HUES48 (cell line): ENCODE data around the gene PDGFRB.

Experiments used
- H3K27ac ChIP-seq: one replicate; pipeline ENCODE4 v1.7.0; 2013; ENCODE audit warnings: low read depth, low read length, inconsistent platforms
- H3K27me3 ChIP-seq: 2 replicates; pipeline ENCODE4 v1.6.1; 2013; ENCODE audit warnings: mild to moderate bottlenecking, low read length; ENCODE audit not compliant: control insufficient read depth, insufficient read depth
- H3K36me3 ChIP-seq: 2 replicates; pipeline ENCODE4 v1.6.1; 2013; ENCODE audit warnings: low read length; ENCODE audit not compliant: control insufficient read depth, insufficient read depth
- H3K4me1 ChIP-seq: 2 replicates; pipeline ENCODE4 v1.6.1; 2013; ENCODE audit warnings: mild to moderate bottlenecking, low read length; ENCODE audit not compliant: control insufficient read depth, insufficient read depth
- H3K4me3 ChIP-seq: 2 replicates; pipeline ENCODE4 v1.5.1; 2013; ENCODE audit warnings: mild to moderate bottlenecking, low read depth, low read length
- H3K9ac ChIP-seq: 2 replicates; pipeline ENCODE4 v1.6.1; 2013; ENCODE audit warnings: mild to moderate bottlenecking, low read depth, low read length, moderate library complexity
- H3K9me3 ChIP-seq: 2 replicates; pipeline ENCODE4 v1.6.1; 2013; ENCODE audit warnings: low read length; ENCODE audit not compliant: control insufficient read depth, insufficient read depth

Gene PDGFRB

GRCh38 chr5:150126921-150127265, 28.8 kb downstream of the PDGFRB start:
- Histone ChIP-seq H3K9me3 (no peaks in the 10 kb centered on the region), H3K27ac (no peak overlapping the region), H3K27me3 (peaks cover 20% of the 10 kb centered on the region), H3K4me1 (peaks cover 16% of the 10 kb centered on the region), H3K4me3 (no peak overlapping the region), H3K36me3 (no peaks in the 10 kb centered on the region), H3K9ac (no peak overlapping the region)

GRCh38 chr5:150126199-150126920, 29.3 kb downstream of the PDGFRB start:
- Histone ChIP-seq H3K9me3 (no peaks in the 10 kb centered on the region), H3K4me3 (no peak overlapping the region), H3K9ac (no peak overlapping the region), H3K36me3 (no peaks in the 10 kb centered on the region), H3K27me3 (peaks cover 15% of the 10 kb centered on the region), H3K4me1 (peaks cover 13% of the 10 kb centered on the region), H3K27ac (no peak overlapping the region)

- Histone ChIP-seq H3K9me3 (no peaks in the 10 kb centered on the region), H3K27me3 (peaks cover 8% of the 10 kb centered on the region), H3K9ac (no peak overlapping the region), H3K4me3 (no peak overlapping the region), H3K4me1 (peaks cover 4% of the 10 kb centered on the region), H3K36me3 (no peaks in the 10 kb centered on the region), H3K27ac (no peak overlapping the region)
These were observed 30.3 kb downstream of the PDGFRB start for GRCh38 chr5:150125334-150125733.

DNA sequence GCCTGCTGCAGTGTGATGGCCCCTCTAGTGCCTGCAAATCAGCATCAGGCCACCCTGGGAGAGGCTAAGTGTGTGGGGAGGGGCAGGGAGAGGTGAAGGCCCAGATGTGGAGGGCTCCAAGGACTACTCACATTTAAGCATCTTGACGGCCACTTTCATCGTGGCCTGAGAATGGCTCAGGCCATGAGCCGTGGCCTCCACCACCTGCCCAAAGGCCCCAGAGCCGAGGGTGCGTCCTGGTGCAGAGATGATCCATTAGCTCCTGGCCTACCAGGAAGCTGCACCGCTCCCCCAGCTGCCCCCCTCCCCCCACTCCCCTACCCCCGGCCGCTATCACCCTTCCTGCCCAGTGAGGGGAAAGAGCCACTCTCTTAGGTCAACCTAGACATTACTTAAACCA, 31.0 kb downstream of the PDGFRB start:
- Histone ChIP-seq H3K9me3 (no peaks in the 10 kb centered on the region), H3K27me3 (peaks cover 1% of the 10 kb centered on the region), H3K9ac (no peak overlapping the region), H3K36me3 (no peaks in the 10 kb centered on the region), H3K4me3 (no peak overlapping the region), H3K27ac (no peak overlapping the region), H3K4me1 (no peaks in the 10 kb centered on the region)

DNA sequence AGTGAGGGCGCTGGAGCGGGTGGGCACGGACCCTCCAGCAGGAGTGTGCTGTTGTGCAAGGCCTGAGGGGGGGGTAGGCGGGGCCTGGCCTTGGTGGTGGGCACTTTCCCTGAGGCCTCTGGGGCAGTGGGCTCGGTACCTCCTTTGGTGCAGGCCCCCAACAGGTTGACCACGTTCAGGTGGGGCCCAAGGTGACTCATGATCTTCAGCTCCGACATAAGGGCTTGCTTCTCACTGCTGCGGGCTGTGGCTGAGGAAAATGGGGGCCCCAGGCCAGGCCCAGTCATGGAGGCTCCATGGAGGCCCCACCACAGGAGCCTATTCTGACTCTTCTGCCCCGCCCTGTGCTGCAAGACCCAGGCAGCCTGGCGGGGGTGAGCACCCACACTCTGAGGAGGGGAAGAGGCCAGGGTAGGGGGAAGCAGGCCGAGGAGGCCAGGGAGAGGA, 31.5 kb downstream of the PDGFRB start:
- H3K4me3 ChIP-seq: no peak overlapping the region
- H3K9ac ChIP-seq: no peak overlapping the region
- H3K36me3 ChIP-seq: no peaks in the 10 kb centered on the region
- H3K4me1 ChIP-seq: no peaks in the 10 kb centered on the region
- H3K9me3 ChIP-seq: no peaks in the 10 kb centered on the region
- no peaks in the 10 kb centered on the region; the same call in 1 of the 2 replicates for H3K27me3 ChIP-seq
- H3K27ac ChIP-seq: no peak overlapping the region

- no peak overlapping the region for H3K27ac ChIP-seq
- H3K4me1 ChIP-seq: no peaks in the 10 kb centered on the region
- H3K9ac ChIP-seq: no peak overlapping the region
- no peaks in the 10 kb centered on the region for H3K27me3 ChIP-seq
- H3K9me3 ChIP-seq: no peaks in the 10 kb centered on the region
- H3K4me3 ChIP-seq: no peak overlapping the region
- no peaks in the 10 kb centered on the region for H3K36me3 ChIP-seq
These were observed 32.1 kb downstream of the PDGFRB start for GRCh38 chr5:150123542-150123941.

DNA sequence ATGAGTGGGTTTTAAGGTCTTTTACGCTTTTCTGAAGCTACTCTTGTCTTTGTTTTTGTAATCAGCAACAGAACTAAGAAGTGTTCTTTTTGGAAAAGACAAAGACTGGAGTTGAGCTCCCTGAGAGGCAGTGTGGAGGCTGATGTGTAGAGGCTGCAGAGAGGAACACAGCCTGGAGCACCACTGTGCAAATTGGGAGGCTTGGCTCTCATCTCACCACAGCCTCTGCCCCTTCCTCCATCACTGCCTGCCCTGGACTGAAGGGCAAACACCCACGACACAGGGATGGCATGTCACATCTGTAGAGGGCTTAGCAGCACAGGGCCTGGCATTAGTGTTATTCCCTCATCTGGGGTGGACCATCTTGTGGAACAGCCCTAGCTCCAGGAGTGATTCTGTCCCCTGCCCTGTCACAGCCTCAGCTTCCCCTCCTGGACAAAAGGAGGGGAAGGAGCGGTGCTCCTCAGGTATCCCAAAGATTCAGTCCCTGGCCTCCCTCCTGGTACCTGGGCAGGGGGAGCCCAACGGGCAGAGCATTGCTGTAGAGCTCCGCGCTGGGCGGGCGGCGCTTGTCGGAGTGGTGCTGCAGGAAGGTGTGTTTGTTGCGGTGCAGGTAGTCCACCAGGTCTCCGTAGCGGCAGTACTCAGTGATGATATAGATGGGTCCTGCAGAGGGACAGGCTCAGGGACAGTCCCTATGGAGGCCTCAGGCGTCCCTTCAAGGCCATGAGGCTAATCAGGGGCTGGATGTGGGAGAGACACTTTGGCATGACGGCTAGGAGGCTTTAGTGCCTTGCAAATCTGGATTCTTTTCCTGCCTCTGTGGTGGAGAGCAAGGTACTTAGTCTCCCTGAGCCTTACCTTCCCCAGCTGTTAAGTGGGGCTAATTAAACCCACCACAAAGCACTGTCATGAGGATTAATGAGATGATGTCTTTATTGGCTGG, 32.8 kb downstream of the PDGFRB start:
- Histone ChIP-seq H3K4me1 (no peaks in the 10 kb centered on the region), H3K9me3 (no peaks in the 10 kb centered on the region), H3K36me3 (no peaks in the 10 kb centered on the region), H3K4me3 (no peak overlapping the region), H3K27ac (no peak overlapping the region), H3K27me3 (no peaks in the 10 kb centered on the region), H3K9ac (no peak overlapping the region)

GRCh38 chr5:150122158-150122510, 33.5 kb downstream of the PDGFRB start:
- Histone ChIP-seq H3K4me1 (no peaks in the 10 kb centered on the region), H3K9me3 (no peaks in the 10 kb centered on the region), H3K36me3 (no peaks in the 10 kb centered on the region), H3K9ac (no peak overlapping the region), H3K4me3 (no peak overlapping the region), H3K27me3 (no peaks in the 10 kb centered on the region), H3K27ac (no peak overlapping the region)

DNA sequence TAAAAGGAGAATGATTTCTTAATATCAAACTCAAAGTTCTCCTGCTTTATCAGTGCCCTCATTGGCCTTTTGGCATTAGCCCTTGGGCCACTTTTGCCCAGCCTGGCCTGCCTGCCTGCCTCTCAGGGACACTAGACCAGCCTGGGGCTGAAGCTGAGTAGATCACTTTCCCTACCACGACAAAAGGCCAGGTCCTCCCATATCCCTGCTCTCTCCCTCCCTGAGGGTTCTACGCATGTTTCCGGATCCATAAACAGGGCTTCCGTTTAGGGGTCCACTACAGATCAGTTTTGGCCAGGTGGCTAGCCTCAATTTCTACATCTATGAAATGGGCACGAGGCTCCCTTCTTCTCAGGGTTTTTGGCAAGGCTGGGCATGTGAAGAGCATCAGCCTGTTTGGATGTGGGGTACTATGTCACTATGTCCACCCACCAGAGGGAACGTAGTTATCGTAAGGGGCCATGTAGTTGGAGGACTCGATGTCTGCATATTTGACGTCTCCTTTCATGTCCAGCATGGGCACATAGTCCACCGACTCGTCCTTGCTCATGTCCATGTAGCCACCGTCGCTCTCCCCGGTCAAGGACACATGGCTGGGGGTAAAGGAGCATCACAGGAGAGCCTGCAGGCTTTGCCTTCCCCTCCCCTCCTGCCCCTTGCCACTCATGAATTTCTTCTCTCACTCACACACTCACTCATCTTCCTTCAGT, 34.0 kb downstream of the PDGFRB start:
- no peak overlapping the region for H3K27ac ChIP-seq
- no peak overlapping the region for H3K9ac ChIP-seq
- no peak overlapping the region for H3K4me3 ChIP-seq
- H3K27me3 ChIP-seq: no peaks in the 10 kb centered on the region
- H3K9me3 ChIP-seq: no peaks in the 10 kb centered on the region
- H3K4me1 ChIP-seq: no peaks in the 10 kb centered on the region
- no peaks in the 10 kb centered on the region for H3K36me3 ChIP-seq

DNA sequence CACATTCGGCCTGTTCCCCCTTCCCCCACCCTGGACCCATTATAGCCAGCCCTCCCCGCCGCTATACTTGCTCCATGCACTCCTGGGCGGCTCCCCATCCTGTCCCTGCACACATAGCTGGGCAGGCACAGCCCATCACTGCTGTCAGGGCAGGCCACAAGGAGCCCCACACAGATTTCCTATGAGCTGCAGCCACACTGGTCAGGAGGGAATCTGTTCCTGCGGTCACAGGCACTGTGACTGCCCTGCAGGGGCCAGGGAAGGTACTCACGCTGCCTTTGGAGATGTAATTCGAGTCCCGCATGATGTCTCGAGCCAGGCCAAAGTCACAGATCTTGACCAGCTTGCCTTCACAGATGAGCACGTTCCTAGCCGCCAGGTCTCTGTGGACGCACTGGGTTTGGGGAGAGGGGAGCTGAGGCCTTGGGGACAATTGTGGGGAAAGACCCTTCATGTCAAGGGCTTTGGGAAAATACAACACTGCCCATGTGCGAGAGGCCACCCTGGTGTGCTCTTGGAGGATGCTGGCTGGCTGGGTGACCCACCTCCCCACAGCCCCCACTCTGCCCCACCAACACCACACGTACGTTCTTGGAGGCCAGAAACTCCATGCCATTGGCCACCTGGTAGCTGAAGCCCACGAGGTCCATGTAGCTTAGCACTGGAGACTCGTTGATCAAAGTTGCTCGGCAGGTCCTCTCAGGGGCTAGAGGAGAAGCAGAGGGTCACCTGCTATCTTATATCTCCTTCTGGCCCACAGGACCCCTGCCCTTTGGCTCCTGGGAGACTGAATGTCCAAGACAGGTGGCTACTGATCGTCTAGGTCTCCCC, 34.8 kb downstream of the PDGFRB start:
- H3K9ac ChIP-seq: no peak overlapping the region
- H3K27me3 ChIP-seq: no peaks in the 10 kb centered on the region
- no peak overlapping the region for H3K27ac ChIP-seq
- no peaks in the 10 kb centered on the region for H3K9me3 ChIP-seq
- H3K4me1 ChIP-seq: no peaks in the 10 kb centered on the region
- no peaks in the 10 kb centered on the region for H3K36me3 ChIP-seq
- no peak overlapping the region for H3K4me3 ChIP-seq
